CD4-positive, alpha-beta T cell (primary cell): ENCODE data around the gene AZU1. TPM values are rescaled to one million over a fixed set of nuclear protein-coding genes. Genes with fewer than 3 reads are reported as not detected.

Source experiments
- ATAC-seq: fragments of 200-7000 bp; cut with Tn5 transposase; one replicate; pipeline ENCODE4 v1.10.0; 2022; ENCODE audit warnings: mild to moderate bottlenecking; ENCODE audit not compliant: poor library complexity
- CTCF ChIA-PET: fragments of 350-600 bp; sonication (Branson Sonifier 250); formaldehyde crosslinking; loops from one replicate; lab custom pipeline; 2021; ENCODE audit warnings: antibody characterized with exemption, inconsistent platforms; lab: Charles Lee
- POLR2A ChIA-PET: fragments of 350-600 bp; sonication (Branson Sonifier 250); formaldehyde crosslinking; loops from one replicate; lab custom pipeline; 2021; ENCODE audit warnings: antibody characterized with exemption, inconsistent platforms; lab: Charles Lee
- DNase-seq, 14 experiments: peaks; one replicate each; pipeline ENCODE4 v3.0.0-alpha.2; 2013 to 2020; ENCODE audit warnings: mixed read lengths in 2 of 14
- H3K27ac ChIP-seq, 2 donors: one replicate each; pipeline versions ENCODE4 v1.5.1 to v1.7.0; 2013; ENCODE audit warnings: low read length in 2 of 2, low read depth in 1 of 2, mild to moderate bottlenecking in 1 of 2
- H3K27me3 ChIP-seq, 2 experiments: 1 replicate in 1 of 2; 2 replicates in 1 of 2; pipeline versions ENCODE4 v1.6.1 to v1.7.0; 2013; ENCODE audit warnings: low read length in 2 of 2, control low read depth in 1 of 2, mild to moderate bottlenecking in 1 of 2, moderate library complexity in 1 of 2; ENCODE audit not compliant: insufficient read depth in 2 of 2, control insufficient read depth in 1 of 2
- H3K36me3 ChIP-seq: one replicate; pipeline ENCODE4 v1.6.1; 2013; ENCODE audit warnings: low read length, control low read depth; ENCODE audit not compliant: insufficient read depth
- H3K4me1 ChIP-seq: one replicate; pipeline ENCODE4 v1.6.1; 2013; ENCODE audit warnings: low read length, control low read depth; ENCODE audit not compliant: insufficient read depth
- H3K4me3 ChIP-seq: one replicate; pipeline ENCODE4 v1.5.1; 2013; ENCODE audit warnings: mild to moderate bottlenecking, low read length, moderate library complexity
- H3K9me3 ChIP-seq, 2 experiments: 1 replicate in 1 of 2; 2 replicates in 1 of 2; pipeline versions ENCODE4 v1.6.1 to v1.7.0; 2013; ENCODE audit warnings: low read length in 2 of 2, mild to moderate bottlenecking in 2 of 2, control low read depth in 1 of 2, moderate library complexity in 1 of 2; ENCODE audit not compliant: control insufficient read depth in 1 of 2, insufficient read depth in 1 of 2
- H3K27ac Mint-ChIP-seq: one replicate; pipeline ENCODE4 v1.8.0; 2020; ENCODE audit warnings: mixed read lengths
- H3K27me3 Mint-ChIP-seq: one replicate; pipeline ENCODE4 v1.8.0; 2021; ENCODE audit warnings: mixed read lengths
- H3K36me3 Mint-ChIP-seq: one replicate; pipeline ENCODE4 v1.8.0; 2021; ENCODE audit warnings: low read depth, mixed read lengths
- H3K4me1 Mint-ChIP-seq: one replicate; pipeline ENCODE4 v1.8.0; 2021; ENCODE audit warnings: low read depth, mixed read lengths
- H3K4me3 Mint-ChIP-seq: one replicate; pipeline ENCODE4 v1.8.0; 2020; ENCODE audit warnings: mild to moderate bottlenecking, mixed read lengths
- H3K9me3 Mint-ChIP-seq: one replicate; pipeline ENCODE4 v1.8.0; 2020; ENCODE audit warnings: mixed read lengths
- intact Hi-C, 2 experiments: fragments of 100-400 bp; cut with DNase I in 1 of 2; cut with micrococcal nuclease in 1 of 2; formaldehyde crosslinking; loops; one replicate each; pipeline versions ENCODE4 v1.15.1 to v1.9.0; 2023 to 2025; cut with DNase I, micrococcal nuclease
- total RNA-seq, 174 experiments: library from RNA in 2 of 174; stranded (reverse) in 2 of 174; gene quantifications; one replicate each; pipeline ENCODE4 v1.2.3 and lab custom pipeline; 2021 to 2026
- TF ChIP-seq, protein P1 (sequence below): fragments of 200-600 bp; IDR thresholded peaks from one replicate; pipeline ENCODE4 v1.8.0; 2022; ENCODE audit warnings: antibody characterized with exemption, mild to moderate bottlenecking

AZU1 gene
- total RNA-seq, 2 experiments from 2014 or later: 0.47 to 0.49 TPM

DNA sequence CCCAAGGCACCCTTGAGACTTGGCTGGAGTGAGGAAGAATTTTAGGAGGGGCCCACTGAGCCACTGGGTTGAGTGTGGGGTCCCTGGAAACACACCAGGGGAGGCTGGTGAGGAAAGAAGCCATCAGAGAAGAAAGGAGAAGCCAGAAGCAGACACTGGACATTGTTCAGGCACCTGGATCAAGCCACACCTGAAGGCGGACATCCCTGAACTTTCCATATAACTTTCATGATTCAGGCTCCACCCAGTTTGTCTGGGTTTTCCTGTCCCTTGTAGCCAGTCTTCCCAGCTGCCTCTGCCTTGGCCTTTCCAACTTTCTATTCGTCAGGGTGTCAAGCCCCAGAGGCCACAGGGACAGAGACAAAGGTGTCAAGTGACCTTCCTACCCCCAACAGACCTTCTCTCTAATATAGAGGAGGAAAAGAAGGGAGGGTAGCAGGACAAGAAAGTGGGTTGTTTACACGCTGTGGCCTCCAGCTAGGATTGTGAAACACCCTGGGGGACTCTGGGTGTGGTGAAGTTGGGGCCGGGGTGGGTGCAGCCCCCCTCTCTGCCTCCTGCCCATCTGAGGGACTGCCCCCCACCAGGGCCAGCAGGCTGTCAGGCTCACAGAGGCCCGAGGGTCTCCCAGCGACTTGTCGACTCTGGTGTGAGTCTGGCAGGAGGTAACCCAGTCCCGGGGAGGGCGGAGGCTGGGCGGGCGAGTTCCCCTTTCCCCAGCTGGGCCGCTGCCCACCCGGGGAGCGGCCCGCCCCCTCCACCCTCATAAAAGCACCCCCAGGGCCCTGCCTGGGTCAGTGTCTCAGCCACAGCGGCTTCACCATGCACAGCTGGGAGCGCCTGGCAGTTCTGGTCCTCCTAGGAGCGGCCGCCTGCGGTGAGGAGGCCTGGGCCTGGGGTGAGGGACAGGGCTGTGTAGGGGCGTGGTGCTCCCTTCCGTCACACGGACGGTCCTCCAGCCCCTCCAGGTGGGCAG is 31.5 kb downstream of the AZU1 start, which contains the start of gene CFD:
Gene CFD (plus strand): TSS at position 797 of the 976 bp plus-strand sequence. CDS start 26 bp downstream, at position 823.
- Mint-ChIP-seq H3K27ac (no peak within 1 kb of the TSS), H3K4me1 (peaks cover 17% of the 10 kb centered on the region), H3K9me3 (no peaks in the 10 kb centered on the region), H3K4me3 (peak within 1 kb of the TSS; percentile 42), H3K27me3 (peaks cover 10% of the 10 kb centered on the region), H3K36me3 (no peaks in the 10 kb centered on the region)
- Histone ChIP-seq H3K36me3 (no peaks in the 10 kb centered on the region), H3K4me3 (peak within 1 kb of the TSS; percentile 7), H3K27ac (no peak within 1 kb of the TSS), H3K4me1 (peaks cover 48% of the 10 kb centered on the region), H3K27me3 (peaks cover 12 to 16% of the 10 kb centered on the region in 2 experiments), H3K9me3 (peaks cover 0 to 10% of the 10 kb centered on the region in 2 experiments)
- ChIA-PET POLR2A (interaction anchor here (1.0 to 1.6 kb wide), 3 partner anchors 34 to 125 kb away, joined by 3 to 5 read pairs (median 5); partner anchors contain the start of genes MED16, RNU6-9 and WDR18), CTCF (no interaction called here)
- intact Hi-C loops: loop anchor here in 1 of 2 experiments (2.0 kb wide), 1 partner anchor 124 kb away; no protein-coding TSS in a partner anchor
- TF ChIP-seq, protein P1, sequence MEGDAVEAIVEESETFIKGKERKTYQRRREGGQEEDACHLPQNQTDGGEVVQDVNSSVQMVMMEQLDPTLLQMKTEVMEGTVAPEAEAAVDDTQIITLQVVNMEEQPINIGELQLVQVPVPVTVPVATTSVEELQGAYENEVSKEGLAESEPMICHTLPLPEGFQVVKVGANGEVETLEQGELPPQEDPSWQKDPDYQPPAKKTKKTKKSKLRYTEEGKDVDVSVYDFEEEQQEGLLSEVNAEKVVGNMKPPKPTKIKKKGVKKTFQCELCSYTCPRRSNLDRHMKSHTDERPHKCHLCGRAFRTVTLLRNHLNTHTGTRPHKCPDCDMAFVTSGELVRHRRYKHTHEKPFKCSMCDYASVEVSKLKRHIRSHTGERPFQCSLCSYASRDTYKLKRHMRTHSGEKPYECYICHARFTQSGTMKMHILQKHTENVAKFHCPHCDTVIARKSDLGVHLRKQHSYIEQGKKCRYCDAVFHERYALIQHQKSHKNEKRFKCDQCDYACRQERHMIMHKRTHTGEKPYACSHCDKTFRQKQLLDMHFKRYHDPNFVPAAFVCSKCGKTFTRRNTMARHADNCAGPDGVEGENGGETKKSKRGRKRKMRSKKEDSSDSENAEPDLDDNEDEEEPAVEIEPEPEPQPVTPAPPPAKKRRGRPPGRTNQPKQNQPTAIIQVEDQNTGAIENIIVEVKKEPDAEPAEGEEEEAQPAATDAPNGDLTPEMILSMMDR: no peak
- ATAC-seq (no peak), DNase-seq (peak in 2 of 14 experiments; percentile 45 to 60)

DNA sequence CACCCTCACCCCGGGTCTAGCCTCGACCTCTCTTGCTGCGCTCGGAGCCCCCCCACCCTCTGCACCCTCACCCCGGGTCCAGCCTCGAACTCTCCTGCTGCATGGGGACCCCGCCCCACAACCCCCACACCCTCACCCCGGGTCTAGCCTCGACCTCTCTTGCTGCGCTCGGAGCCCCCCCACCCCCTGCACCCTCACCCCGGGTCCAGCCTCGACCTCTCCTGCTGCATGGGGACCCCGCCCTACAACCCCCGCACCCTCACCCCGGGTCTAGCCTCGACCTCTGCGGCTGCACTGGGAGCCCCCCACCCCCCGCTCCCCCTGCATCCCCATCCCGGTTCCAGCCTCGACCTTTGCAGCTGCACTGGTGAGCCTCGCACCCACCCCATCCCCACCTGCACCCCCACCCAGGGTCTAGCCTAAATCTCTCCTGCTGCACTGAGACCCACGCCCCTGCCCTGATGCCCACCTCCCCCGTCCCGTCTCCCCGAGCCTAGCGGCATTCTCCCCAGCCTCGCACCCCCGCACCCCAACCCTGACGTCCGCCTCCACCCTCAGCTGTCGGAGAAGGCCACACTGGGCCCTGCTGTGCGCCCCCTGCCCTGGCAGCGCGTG is 33.6 kb downstream of the AZU1 start:
- Mint-ChIP-seq H3K27me3 (peaks cover 7% of the 10 kb centered on the region), H3K27ac (no peak overlapping the region), H3K4me1 (peaks cover 26% of the 10 kb centered on the region), H3K4me3 (no peak overlapping the region), H3K9me3 (no peaks in the 10 kb centered on the region), H3K36me3 (no peaks in the 10 kb centered on the region)
- Histone ChIP-seq H3K4me3 (no peak overlapping the region), H3K27ac (no peak overlapping the region), H3K36me3 (no peaks in the 10 kb centered on the region), H3K4me1 (peaks cover 49% of the 10 kb centered on the region), H3K9me3 (peaks cover 0 to 10% of the 10 kb centered on the region in 2 experiments), H3K27me3 (peaks cover 9 to 16% of the 10 kb centered on the region in 2 experiments)
- TF ChIP-seq, protein P1: no peak
- DNase-seq: no peak
- ChIA-PET POLR2A (interaction anchor here (1.0 kb wide), 1 partner anchor 32 kb away, joined by 3 read pairs; the partner anchor contains the start of gene MED16), CTCF (interaction anchor here (1.2 kb wide), 1 partner anchor 59 kb away, joined by 3 read pairs; no protein-coding TSS in a partner anchor)
- ATAC-seq: no peak
- intact Hi-C loops: loop anchor here in 1 of 2 experiments (5.0 kb wide), 2 partner anchors 89 to 121 kb away; partner anchors contain the start of gene WDR18
